Smooth muscle cell (in vitro differentiated cells): ENCODE measurements around the gene RCAN1. TPM values are rescaled to one million over a fixed set of nuclear protein-coding genes. Genes with fewer than 3 reads are reported as not detected.

Source experiments
- DNase-seq: peaks from one replicate; lab custom pipeline; 2025; ENCODE audit not compliant: unreplicated experiment; lab: John Stamatoyannopoulos, UW
- H2AFZ ChIP-seq: fragments of 200-600 bp; sonication (generic); 2 replicates; pipeline ENCODE4 v1.6.0; 2016; ENCODE audit warnings: antibody characterized with exemption, low read depth, mild to moderate bottlenecking
- H3F3A ChIP-seq: fragments of 200-600 bp; sonication (generic); 2 replicates; pipeline ENCODE4 v1.6.0; 2017; ENCODE audit warnings: antibody characterized with exemption, low read depth
- H3K27ac ChIP-seq: fragments of 200-600 bp; sonication (generic); 2 replicates; pipeline ENCODE4 v1.5.1; 2016; ENCODE audit warnings: low read depth, mild to moderate bottlenecking
- H3K27me3 ChIP-seq: fragments of 200-600 bp; sonication (generic); 2 replicates; pipeline ENCODE4 v1.6.1; 2016; ENCODE audit warnings: low read depth, mild to moderate bottlenecking
- H3K36me3 ChIP-seq: fragments of 200-600 bp; sonication (generic); 2 replicates; pipeline ENCODE4 v1.5.1; 2016; ENCODE audit warnings: low read depth
- H3K4me1 ChIP-seq: fragments of 200-600 bp; sonication (generic); 2 replicates; pipeline ENCODE4 v1.5.1; 2016; ENCODE audit warnings: low read depth
- H3K4me2 ChIP-seq: fragments of 200-600 bp; sonication (generic); 2 replicates; pipeline ENCODE4 v1.6.0; 2016; ENCODE audit warnings: mild to moderate bottlenecking
- H3K4me3 ChIP-seq: fragments of 200-600 bp; sonication (generic); 2 replicates; pipeline ENCODE4 v1.5.1; 2016; ENCODE audit warnings: mild to moderate bottlenecking
- H3K79me2 ChIP-seq: fragments of 200-600 bp; sonication (generic); 2 replicates; pipeline ENCODE4 v1.6.0; 2016; ENCODE audit warnings: low read depth, mild to moderate bottlenecking
- H3K9ac ChIP-seq: fragments of 200-600 bp; sonication (generic); 2 replicates; pipeline ENCODE4 v1.6.0; 2016; ENCODE audit warnings: low read depth
- H3K9me3 ChIP-seq: fragments of 200-600 bp; sonication (generic); replicated peaks from 2 replicates; pipeline ENCODE4 v1.5.1; 2016; ENCODE audit warnings: low read depth
- H4K20me1 ChIP-seq: fragments of 200-600 bp; sonication (generic); 2 replicates; pipeline ENCODE4 v1.6.0; 2016; ENCODE audit warnings: low read depth
- CTCF ChIP-seq: fragments of 200-600 bp; sonication (generic); IDR thresholded peaks from 2 replicates; pipeline ENCODE4 v1.5.1; 2017; ENCODE audit warnings: borderline replicate concordance, mild to moderate bottlenecking, antibody characterized with exemption; ENCODE audit not compliant: insufficient read depth, poor library complexity, severe bottlenecking
- WGBS: methylation state at CpG from one replicate; pipeline ENCODE4 v1.1.7; 2016; ENCODE audit warnings: low lambda C conversion rate; 5-methylcytosine and 5-hydroxymethylcytosine counted together
- polyA plus RNA-seq: library from polyadenylated mRNA; unstranded; fragments of >200 nt; fragmentation: Nextera tagmentation; extraction: Ambion mirVana; gene quantifications from 2 replicates; pipeline ENCODE4 v1.2.1, GENCODE V29; 2016
- total RNA-seq: library from RNA; depleted of rRNA; stranded (reverse); fragments of >200 nt; gene quantifications from 2 replicates; pipeline ENCODE4 v1.2.3, GENCODE V29; 2014

RCAN1 gene
- total and polyA plus RNA-seq, 2 experiments from 2014 or later, result 77.3 to 155 TPM

DNA sequence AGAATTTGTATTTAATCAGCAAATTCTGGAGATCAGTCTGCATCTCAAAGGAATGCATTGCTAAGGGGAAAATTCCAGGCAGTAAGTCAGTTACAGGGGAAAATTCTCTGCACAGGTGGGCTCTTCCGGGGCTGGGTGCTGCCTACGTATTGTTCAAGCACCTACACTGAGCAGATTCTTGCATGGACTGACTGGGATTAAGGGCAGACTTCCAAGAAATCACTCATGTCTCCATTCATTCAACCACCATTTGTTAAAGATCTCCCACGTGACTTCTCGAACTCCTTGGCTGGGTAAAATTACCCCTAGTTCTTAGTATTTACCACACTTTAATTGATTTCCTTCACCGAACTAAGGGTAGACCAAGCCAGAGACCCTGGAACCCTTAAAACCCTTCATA is 74.7 kb downstream of the RCAN1 start:
- WGBS, result 96% methylated on average over 5 of the region's 5 CpGs
- H3K9me3 ChIP-seq, result no peaks in the 10 kb centered on the region
- TF ChIP-seq CTCF, result no peak
- no peaks in the 10 kb centered on the region for H3K36me3 ChIP-seq
- no peak overlapping the region for H2AFZ ChIP-seq
- no peak overlapping the region for H3K9ac ChIP-seq
- no peak overlapping the region for H3K4me2 ChIP-seq
- H3K79me2 ChIP-seq, result no peaks in the 10 kb centered on the region
- H3F3A ChIP-seq, result peaks cover 3% of the 10 kb centered on the region
- H3K27ac ChIP-seq, result no peak overlapping the region
- H3K27me3 ChIP-seq, result no peaks in the 10 kb centered on the region
- no peak for DNase-seq
- H3K4me1 ChIP-seq, result peaks cover 23% of the 10 kb centered on the region
- no peak overlapping the region for H3K4me3 ChIP-seq
- no peaks in the 10 kb centered on the region for H4K20me1 ChIP-seq

DNA sequence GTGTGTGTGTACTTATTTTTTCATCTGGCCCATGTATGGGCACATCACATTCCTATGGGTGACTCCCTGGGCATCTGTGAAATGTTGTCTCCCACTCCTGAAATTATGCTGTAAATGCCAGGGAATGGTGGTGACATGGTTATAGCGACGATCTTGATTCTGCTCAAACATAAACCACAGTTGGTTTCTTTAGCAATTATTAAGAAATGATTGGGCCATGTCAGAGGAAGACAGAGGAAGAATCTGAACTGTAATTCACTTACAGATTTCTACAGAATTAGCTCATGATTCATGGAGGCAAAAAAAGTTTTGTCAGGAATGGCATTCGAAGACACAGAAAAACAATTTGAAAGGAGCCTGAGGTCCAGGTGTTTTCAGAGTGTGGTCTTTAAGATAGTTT is 77.1 kb downstream of the RCAN1 start:
- Histone ChIP-seq H3K27ac (peak overlapping the region; percentile 85), H3K27me3 (no peaks in the 10 kb centered on the region), H3K4me1 (peaks cover 19% of the 10 kb centered on the region), H2AFZ (no peak overlapping the region), H3K79me2 (no peaks in the 10 kb centered on the region), H3K36me3 (no peaks in the 10 kb centered on the region), H3K4me3 (no peak overlapping the region), H3K4me2 (no peak overlapping the region), H3K9me3 (no peaks in the 10 kb centered on the region), H3F3A (peaks cover 3% of the 10 kb centered on the region), H4K20me1 (no peaks in the 10 kb centered on the region), H3K9ac (peak overlapping the region; percentile 53)
- no peak for DNase-seq
- WGBS, result 48% methylated on average over 3 of the region's 3 CpGs
- no peak for TF ChIP-seq CTCF

DNA sequence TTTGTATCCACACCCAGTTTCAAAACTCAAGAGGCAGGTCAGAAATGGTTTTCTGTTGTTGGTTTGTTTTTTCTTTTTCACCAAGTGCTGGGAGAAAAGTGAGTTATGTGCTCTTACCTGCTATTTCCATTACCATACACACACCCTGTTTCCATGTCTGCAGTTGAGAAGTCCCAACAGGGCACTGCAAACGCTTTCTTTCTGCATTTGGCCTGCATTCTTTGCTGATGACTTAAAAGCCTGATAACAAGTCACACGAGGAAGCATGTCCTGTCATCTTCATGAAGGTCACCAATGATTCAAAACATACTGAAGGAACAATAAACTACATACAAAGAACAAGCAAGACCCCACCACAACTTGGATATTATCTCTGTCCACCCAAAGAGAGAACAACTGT is 78.1 kb downstream of the RCAN1 start:
- DNase-seq, result no peak
- no peak for TF ChIP-seq CTCF

GRCh38 chr21:34536311-34536710 is 78.6 kb downstream of the RCAN1 start:
- Histone ChIP-seq H3K27me3 (no peaks in the 10 kb centered on the region), H3F3A (peaks cover 3% of the 10 kb centered on the region), H3K79me2 (no peaks in the 10 kb centered on the region), H3K27ac (peak overlapping the region; percentile 85), H2AFZ (no peak overlapping the region), H3K4me3 (no peak overlapping the region), H3K9ac (peak overlapping the region; percentile 53), H3K4me1 (peaks cover 19% of the 10 kb centered on the region), H3K9me3 (no peaks in the 10 kb centered on the region), H3K4me2 (peak overlapping the region; percentile 48), H3K36me3 (no peaks in the 10 kb centered on the region), H4K20me1 (no peaks in the 10 kb centered on the region)
- 66% methylated on average over 8 of the region's 8 CpGs for WGBS
- TF ChIP-seq CTCF, result no peak
- no peak for DNase-seq

More for the DNA sequence above, 78.1 kb downstream of the RCAN1 start:
- Histone ChIP-seq H3F3A (peaks cover 3% of the 10 kb centered on the region), H3K9me3 (no peaks in the 10 kb centered on the region), H3K79me2 (no peaks in the 10 kb centered on the region), H2AFZ (no peak overlapping the region), H3K9ac (peak overlapping the region; percentile 53), H4K20me1 (no peaks in the 10 kb centered on the region), H3K4me3 (no peak overlapping the region), H3K27ac (peak overlapping the region; percentile 85), H3K4me2 (peak overlapping the region; percentile 48), H3K27me3 (no peaks in the 10 kb centered on the region), H3K36me3 (no peaks in the 10 kb centered on the region), H3K4me1 (peaks cover 19% of the 10 kb centered on the region)
- WGBS, result 0% methylated on average over 2 of the region's 2 CpGs
